ENCODE results near the gene TBX10.
"Not testable (repeated sequence)": the region's sequence is repeated elsewhere in the genome, so short reads cannot be mapped to it uniquely, and the experiment has no call there.

Gene TBX10

DNA sequence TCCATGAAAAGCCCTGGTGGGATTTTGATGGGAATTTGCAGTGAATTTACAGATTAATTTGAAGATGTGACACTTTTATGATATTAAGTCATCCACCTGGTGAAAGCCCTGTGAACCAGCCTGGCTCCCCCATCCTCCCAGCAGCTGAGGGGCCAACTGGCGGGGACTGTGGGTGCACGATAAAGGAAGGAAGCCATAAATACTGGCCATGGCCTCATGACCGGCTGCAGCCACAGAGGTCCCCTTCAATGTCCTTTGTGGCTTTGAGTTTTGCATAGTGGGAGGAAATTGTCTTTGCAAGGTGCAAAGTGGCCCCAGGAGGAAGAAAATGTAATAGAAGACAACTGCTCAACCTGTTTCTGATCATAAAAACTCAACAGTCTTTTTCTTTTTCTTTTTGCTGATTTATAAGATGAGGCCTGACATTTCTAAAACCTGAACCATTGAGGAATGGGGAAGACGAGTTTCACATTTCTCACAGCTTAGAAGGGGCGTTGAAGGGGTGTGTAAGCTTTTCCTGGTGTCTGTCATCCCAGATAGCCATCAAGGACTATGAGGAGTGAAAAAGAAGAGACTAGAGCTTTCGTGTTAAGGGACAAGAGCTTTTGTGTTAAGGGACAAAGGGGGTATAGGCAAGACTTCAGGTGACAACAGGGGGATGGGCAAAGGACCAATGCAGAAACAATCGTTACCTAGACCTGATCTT is 39.1 kb downstream of the TBX10 start:
- H3K4me3 ChIP-seq (ENCODE audit: insufficient read length, low read depth): no peak overlapping the region
- TF ChIP-seq YY1 (IDR thresholded peaks at IDR 0.05; ENCODE audit: insufficient read depth, insufficient read length) (no peak), SUZ12 (IDR thresholded peaks at IDR 0.05; ENCODE audit: extremely low read depth, insufficient read depth, insufficient read length) (no peak), ZNF274 (IDR thresholded peaks at IDR 0.05; ENCODE audit: low read depth, low read length) (no peak)

DNA sequence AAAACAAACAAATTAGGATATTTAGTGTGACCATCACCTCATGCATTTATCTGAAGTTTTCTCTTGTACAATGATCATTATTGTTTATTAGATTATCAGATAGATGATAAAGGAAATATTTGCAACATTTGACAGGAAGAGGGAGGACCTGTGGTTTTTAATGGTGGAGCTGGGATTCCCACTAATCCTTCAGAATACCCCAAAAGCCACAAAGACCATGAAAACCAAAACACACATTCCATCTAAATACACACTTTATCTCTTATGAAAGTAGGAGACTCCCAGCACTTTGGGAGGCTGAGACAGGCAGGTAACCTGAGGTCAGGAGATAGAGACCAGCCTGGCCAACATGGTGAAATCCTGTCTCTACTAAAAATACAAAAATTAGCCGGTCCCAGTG is 40.4 kb downstream of the TBX10 start:
- DNase-seq (ENCODE audit: low read depth, low spot score): no peak
- no peaks in the 10 kb centered on the region for H3K36me3 ChIP-seq (ENCODE audit: insufficient read depth, insufficient read length, low read length)
- TF ChIP-seq YY1 (IDR thresholded peaks at IDR 0.05; ENCODE audit: insufficient read depth, insufficient read length): no peak
- H3K4me3 ChIP-seq (ENCODE audit: insufficient read length, low read depth): no peak overlapping the region
- no peaks in the 10 kb centered on the region for H3K27me3 ChIP-seq (ENCODE audit: insufficient read depth, insufficient read length)
- H3K9ac ChIP-seq (ENCODE audit: insufficient read length, low read depth): no peak overlapping the region
- H3K4me1 ChIP-seq (ENCODE audit: insufficient read depth, insufficient read length): peaks cover 3% of the 10 kb centered on the region
- H3K9me3 ChIP-seq (ENCODE audit: insufficient read depth, low read length): peaks cover 66% of the 10 kb centered on the region

More for the DNA sequence above, 39.1 kb downstream of the TBX10 start:
- no peak for DNase-seq (ENCODE audit: low read depth, low spot score)
- peaks cover 15% of the 10 kb centered on the region for H3K4me1 ChIP-seq (ENCODE audit: insufficient read depth, insufficient read length)
- H3K27me3 ChIP-seq (ENCODE audit: insufficient read depth, insufficient read length): no peaks in the 10 kb centered on the region
- peaks cover 64% of the 10 kb centered on the region for H3K9me3 ChIP-seq (ENCODE audit: insufficient read depth, low read length)
- no peaks in the 10 kb centered on the region for H3K36me3 ChIP-seq (ENCODE audit: insufficient read depth, insufficient read length, low read length)
- H3K9ac ChIP-seq (ENCODE audit: insufficient read length, low read depth): no peak overlapping the region

DNA sequence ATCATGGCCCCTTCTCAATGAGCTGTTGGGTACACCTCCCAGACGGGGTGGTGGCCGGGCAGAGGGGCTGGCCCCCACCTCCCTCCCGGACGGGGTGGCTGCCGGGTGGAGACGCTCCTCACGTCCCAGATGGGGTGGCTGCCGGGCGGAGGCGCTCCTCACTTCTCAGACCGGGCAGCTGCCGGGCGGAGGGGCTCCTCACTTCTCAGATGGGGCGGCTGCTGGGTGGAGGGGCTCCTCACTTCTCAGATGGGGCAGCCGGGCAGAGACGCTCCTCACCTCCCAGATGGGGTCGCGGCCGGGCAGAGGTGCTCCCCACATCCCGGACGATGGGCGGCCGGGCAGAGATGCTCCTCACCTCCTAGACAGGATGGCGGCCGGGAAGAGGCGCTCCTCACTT is 41.6 kb downstream of the TBX10 start:
- H3K4me1 ChIP-seq (ENCODE audit: insufficient read depth, insufficient read length); H3K4me3 ChIP-seq (ENCODE audit: insufficient read length, low read depth); H3K9ac ChIP-seq (ENCODE audit: insufficient read length, low read depth); H3K27me3 ChIP-seq (ENCODE audit: insufficient read depth, insufficient read length); DNase-seq (ENCODE audit: low read depth, low spot score); H3K36me3 ChIP-seq (ENCODE audit: insufficient read depth, insufficient read length, low read length): not testable (repeated sequence)
- peaks cover 66% of the 10 kb centered on the region for H3K9me3 ChIP-seq (ENCODE audit: insufficient read depth, low read length)

DNA sequence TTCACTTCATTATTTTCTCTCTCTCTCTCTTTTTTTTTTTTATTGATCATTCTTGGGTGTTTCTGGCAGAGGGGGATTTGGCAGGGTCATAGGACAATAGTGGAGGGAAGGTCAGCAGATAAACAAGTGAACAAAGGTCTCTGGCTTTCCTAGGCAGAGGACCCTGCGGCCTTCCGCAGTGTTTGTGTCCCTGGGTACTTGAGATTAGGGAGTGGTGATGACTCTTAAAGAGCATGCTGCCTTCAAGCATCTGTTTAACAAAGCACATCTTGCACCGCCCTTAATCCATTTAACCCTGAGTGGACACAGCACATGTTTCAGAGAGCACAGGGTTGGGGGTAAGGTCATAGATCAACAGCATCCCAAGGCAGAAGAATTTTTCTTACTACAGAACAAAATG is 42.1 kb downstream of the TBX10 start:
- not testable (repeated sequence) for H3K36me3 ChIP-seq (ENCODE audit: insufficient read depth, insufficient read length, low read length); H3K4me1 ChIP-seq (ENCODE audit: insufficient read depth, insufficient read length); H3K9ac ChIP-seq (ENCODE audit: insufficient read length, low read depth); DNase-seq (ENCODE audit: low read depth, low spot score); H3K4me3 ChIP-seq (ENCODE audit: insufficient read length, low read depth); H3K27me3 ChIP-seq (ENCODE audit: insufficient read depth, insufficient read length)
- H3K9me3 ChIP-seq (ENCODE audit: insufficient read depth, low read length): peaks cover 61% of the 10 kb centered on the region

GRCh38 chr11:67596753-67597300 is 42.7 kb downstream of the TBX10 start:
- Histone ChIP-seq H3K9me3 (ENCODE audit: insufficient read depth, low read length) (peaks cover 54% of the 10 kb centered on the region), H3K4me1 (ENCODE audit: insufficient read depth, insufficient read length) (no peaks in the 10 kb centered on the region), H3K9ac (ENCODE audit: insufficient read length, low read depth) (no peak overlapping the region), H3K36me3 (ENCODE audit: insufficient read depth, insufficient read length, low read length) (no peaks in the 10 kb centered on the region), H3K4me3 (ENCODE audit: insufficient read length, low read depth) (no peak overlapping the region), H3K27me3 (ENCODE audit: insufficient read depth, insufficient read length) (no peaks in the 10 kb centered on the region)
- DNase-seq (ENCODE audit: low read depth, low spot score): no peak
- TF ChIP-seq SUZ12 (IDR thresholded peaks at IDR 0.05; ENCODE audit: extremely low read depth, insufficient read depth, insufficient read length) (no peak), YY1 (IDR thresholded peaks at IDR 0.05; ENCODE audit: insufficient read depth, insufficient read length) (no peak), ZNF274 (IDR thresholded peaks at IDR 0.05; ENCODE audit: low read depth, low read length) (no peak)

GRCh38 chr11:67594480-67594879 is 45.1 kb downstream of the TBX10 start:
- Histone ChIP-seq H3K27me3 (ENCODE audit: insufficient read depth, insufficient read length) (no peaks in the 10 kb centered on the region), H3K36me3 (ENCODE audit: insufficient read depth, insufficient read length, low read length) (no peaks in the 10 kb centered on the region)

GRCh38 chr11:67593565-67593905 is 46.0 kb downstream of the TBX10 start:
- no peak for DNase-seq (ENCODE audit: low read depth, low spot score)
- Histone ChIP-seq H3K9ac (ENCODE audit: insufficient read length, low read depth) (no peak overlapping the region), H3K4me3 (ENCODE audit: insufficient read length, low read depth) (no peak overlapping the region), H3K36me3 (ENCODE audit: insufficient read depth, insufficient read length, low read length) (peaks cover 7% of the 10 kb centered on the region), H3K9me3 (ENCODE audit: insufficient read depth, low read length) (peaks cover 24% of the 10 kb centered on the region), H3K4me1 (ENCODE audit: insufficient read depth, insufficient read length) (no peaks in the 10 kb centered on the region), H3K27me3 (ENCODE audit: insufficient read depth, insufficient read length) (no peaks in the 10 kb centered on the region)
- TF ChIP-seq ZNF274 (IDR thresholded peaks at IDR 0.05; ENCODE audit: low read depth, low read length) (no peak), YY1 (IDR thresholded peaks at IDR 0.05; ENCODE audit: insufficient read depth, insufficient read length) (no peak), SUZ12 (IDR thresholded peaks at IDR 0.05; ENCODE audit: extremely low read depth, insufficient read depth, insufficient read length) (no peak)

More at GRCh38 chr11:67594480-67594879, 45.1 kb downstream of the TBX10 start:
- Histone ChIP-seq H3K4me3 (ENCODE audit: insufficient read length, low read depth) (no peak overlapping the region), H3K9ac (ENCODE audit: insufficient read length, low read depth) (no peak overlapping the region), H3K9me3 (ENCODE audit: insufficient read depth, low read length) (peaks cover 33% of the 10 kb centered on the region), H3K4me1 (ENCODE audit: insufficient read depth, insufficient read length) (no peaks in the 10 kb centered on the region)
- TF ChIP-seq SUZ12 (IDR thresholded peaks at IDR 0.05; ENCODE audit: extremely low read depth, insufficient read depth, insufficient read length): no peak
- no peak for DNase-seq (ENCODE audit: low read depth, low spot score)

Data from NT2/D1 (cell line).